Activated T-cell treated with anti-CD3 and anti-CD28 coated beads for 1 hour (primary cell): ENCODE results near the gene RC3H1.
"Not testable (repeated sequence)": the region's sequence is repeated elsewhere in the genome, so short reads cannot be mapped to it uniquely, and the experiment has no call there.

Experiments used
- DNase-seq: peaks from one replicate; pipeline ENCODE4 v3.0.0-alpha.2; 2020; ENCODE audit warnings: low read depth

Gene RC3H1, protein sequence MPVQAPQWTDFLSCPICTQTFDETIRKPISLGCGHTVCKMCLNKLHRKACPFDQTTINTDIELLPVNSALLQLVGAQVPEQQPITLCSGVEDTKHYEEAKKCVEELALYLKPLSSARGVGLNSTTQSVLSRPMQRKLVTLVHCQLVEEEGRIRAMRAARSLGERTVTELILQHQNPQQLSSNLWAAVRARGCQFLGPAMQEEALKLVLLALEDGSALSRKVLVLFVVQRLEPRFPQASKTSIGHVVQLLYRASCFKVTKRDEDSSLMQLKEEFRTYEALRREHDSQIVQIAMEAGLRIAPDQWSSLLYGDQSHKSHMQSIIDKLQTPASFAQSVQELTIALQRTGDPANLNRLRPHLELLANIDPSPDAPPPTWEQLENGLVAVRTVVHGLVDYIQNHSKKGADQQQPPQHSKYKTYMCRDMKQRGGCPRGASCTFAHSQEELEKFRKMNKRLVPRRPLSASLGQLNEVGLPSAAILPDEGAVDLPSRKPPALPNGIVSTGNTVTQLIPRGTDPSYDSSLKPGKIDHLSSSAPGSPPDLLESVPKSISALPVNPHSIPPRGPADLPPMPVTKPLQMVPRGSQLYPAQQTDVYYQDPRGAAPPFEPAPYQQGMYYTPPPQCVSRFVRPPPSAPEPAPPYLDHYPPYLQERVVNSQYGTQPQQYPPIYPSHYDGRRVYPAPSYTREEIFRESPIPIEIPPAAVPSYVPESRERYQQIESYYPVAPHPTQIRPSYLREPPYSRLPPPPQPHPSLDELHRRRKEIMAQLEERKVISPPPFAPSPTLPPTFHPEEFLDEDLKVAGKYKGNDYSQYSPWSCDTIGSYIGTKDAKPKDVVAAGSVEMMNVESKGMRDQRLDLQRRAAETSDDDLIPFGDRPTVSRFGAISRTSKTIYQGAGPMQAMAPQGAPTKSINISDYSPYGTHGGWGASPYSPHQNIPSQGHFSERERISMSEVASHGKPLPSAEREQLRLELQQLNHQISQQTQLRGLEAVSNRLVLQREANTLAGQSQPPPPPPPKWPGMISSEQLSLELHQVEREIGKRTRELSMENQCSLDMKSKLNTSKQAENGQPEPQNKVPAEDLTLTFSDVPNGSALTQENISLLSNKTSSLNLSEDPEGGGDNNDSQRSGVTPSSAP

DNA sequence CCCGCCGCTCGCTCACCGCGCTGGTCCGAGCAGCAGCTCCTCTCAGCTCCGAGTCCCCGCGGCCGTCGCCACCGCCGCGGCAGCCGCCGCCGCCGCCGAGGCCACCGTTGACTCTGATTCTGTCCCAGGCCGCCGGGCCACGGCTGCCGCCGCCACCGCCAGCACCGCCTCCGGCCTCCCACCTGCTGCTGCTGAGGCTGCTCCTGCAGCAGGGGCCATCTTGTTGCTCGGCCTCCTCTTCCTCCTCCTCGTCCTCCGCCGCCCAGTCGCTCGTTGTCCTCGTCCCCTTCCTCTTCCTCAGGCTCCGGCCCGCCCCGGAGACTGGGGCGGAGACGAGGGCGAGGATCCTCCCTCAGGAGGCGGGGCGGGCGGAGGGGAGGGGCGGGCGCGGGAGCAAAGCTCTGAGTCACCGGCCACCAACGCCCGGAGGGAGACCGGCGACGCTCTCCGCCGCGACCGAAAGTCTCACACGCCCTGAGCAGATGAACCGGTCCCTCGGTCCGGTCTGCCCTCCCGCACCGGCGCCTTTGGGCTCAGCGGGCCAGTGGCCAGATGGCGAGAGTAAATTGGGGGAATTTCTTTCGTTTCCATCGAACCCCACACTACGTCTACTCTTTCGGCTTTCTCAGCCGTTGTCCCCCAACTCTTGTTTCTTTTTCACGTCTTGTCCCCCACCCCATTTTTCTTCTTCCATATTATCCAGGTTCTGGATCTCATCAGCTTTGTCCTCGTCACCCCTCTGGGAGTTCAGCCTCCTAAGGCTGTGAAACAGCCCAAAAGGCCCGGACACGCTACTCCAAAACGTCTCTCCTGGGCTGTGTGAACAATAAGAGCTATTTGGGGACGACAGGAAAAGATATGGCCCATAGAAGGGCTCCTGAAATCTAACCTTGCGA lies at the start of gene RC3H1:
Gene RC3H1 (minus strand): TSS at position 278 of the 896 bp plus-strand sequence. CDS start 29,372 bp downstream, outside the sequence.
- peak; percentile 84 for DNase-seq

DNA sequence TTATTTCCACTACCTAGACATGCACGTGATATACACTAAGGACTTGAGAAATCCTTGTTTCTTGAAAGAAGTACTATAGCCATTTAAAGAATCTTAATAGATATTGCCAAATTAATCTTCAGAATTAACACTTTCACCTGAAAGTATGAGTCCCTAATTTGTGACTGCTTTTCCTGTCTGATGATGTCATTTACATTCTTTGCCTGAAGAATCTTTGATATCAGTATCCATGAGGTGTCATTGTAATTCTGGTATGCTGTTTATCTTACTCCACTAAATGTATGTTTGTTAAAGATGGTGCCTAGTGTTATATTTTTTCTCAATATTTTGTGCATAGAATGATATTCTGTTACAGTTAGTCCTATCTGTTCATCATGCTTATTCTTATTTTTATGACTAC lies 48.5 kb upstream of the RC3H1 start:
- no peak for DNase-seq

DNA sequence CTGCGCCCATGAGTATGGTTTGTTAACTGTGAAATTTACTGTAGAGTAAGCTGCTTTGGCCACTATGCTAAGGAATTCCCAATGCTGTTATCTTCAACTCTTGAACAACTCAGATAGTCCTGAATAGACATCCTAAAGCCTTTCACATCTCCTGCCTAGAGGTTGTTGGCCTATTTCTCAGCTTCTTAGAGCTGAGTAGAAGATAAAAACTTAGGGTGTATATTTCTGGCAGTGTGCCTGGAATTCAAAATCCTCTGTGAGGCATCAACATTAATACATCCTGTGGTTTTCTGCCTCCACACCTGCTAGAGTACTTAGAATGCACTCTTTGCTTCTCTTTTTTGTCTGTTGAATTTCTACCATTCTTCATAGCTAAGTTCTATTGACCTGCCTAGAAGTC lies 45.8 kb upstream of the RC3H1 start:
- DNase-seq = no peak

DNA sequence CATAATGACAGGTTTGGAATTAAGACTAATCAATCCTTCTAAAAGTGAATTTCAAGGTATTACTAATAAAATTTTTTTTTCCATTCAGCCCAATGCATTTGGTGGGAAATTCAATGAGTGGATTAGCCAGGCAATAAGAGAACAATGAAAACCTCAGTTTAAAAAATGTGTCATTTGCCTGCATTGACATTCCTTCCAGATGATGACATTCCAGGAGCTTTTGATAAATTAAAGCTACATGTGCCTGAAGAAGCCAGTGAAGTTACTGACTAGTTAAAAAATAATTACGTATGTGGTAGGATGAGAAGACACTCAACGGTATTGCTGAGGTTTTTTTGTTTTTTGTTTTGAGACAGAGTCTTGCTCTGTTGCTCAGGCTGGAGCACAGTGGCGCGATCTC lies 37.9 kb upstream of the RC3H1 start:
- no peak for DNase-seq

DNA sequence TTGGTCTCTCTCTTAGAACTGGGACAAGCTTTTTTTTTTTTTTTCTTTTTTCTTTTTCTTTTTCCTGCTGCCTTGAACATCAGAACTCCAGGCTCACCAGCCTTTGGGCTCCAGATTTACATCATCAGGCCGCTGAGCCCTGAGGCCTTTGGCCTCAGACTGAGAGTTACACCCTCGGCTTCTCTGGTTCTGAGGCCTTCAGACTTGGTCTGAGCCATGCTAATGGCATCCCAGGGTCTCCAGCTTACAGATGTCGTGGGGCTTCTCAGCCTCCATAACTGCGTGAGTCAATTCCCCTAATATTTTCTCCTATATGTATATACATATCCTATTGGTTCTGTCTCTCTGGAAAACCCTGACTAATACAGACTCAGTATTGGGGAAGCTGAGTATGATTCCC lies 36.5 kb upstream of the RC3H1 start:
- DNase-seq = no peak

DNA sequence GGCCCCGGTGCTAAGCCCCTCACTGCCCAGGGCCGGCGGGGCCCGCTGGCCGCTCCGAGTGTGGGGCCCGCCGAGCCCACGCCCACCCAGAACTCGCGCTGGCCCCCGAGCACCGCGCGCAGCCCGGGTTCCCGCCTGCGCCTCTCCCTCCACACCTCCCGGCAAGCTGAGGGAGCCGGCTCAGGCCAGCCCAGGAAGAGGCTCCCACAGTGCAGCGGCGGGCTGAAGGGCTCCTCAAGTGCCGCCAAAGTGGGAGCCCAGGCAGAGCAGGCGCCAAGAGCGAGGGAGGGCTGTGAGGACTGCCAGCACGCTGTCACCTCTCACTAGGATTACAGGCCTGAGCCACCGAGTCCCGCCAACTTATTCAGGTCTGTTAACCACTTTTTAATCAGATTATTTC lies 34.5 kb upstream of the RC3H1 start:
- not testable (repeated sequence) for DNase-seq

DNA sequence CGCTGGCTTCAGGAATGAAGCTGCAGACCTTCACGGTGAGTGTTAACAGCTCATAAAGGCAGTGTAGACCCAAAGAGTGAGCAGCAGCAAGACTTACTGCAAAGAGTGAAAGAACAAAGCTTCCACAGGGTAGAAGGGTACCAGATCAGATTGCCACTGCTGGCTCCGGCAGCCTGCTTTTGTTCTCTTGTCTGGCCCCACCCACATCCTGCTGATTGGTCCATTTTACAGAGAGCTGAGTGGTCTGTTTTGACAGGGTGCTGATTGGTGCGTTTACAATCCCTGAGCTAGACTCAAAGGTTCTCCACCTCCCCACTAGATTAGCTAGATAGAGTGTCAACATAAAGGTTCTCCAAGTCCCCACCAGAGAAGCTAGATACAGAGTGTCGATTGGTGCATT lies 33.6 kb upstream of the RC3H1 start:
- not testable (repeated sequence) for DNase-seq

DNA sequence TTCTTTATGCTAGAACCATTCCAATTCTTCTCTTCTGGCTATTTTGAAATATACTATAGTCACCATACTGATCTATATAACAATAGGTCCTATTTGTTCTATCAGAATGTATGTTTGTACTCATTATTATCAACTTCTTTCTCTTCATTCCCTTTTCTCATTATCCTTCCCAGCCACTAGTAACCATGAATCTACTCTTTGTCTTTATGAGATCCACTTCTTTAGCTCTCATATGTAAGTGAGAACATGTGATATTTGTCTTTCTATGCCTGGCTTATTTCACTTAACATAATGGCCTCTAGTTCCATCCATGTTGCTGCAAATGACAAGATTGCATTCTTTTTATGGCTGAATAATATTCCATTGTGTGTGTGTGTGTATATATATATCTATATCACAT lies 31.7 kb upstream of the RC3H1 start:
- no peak for DNase-seq

DNA sequence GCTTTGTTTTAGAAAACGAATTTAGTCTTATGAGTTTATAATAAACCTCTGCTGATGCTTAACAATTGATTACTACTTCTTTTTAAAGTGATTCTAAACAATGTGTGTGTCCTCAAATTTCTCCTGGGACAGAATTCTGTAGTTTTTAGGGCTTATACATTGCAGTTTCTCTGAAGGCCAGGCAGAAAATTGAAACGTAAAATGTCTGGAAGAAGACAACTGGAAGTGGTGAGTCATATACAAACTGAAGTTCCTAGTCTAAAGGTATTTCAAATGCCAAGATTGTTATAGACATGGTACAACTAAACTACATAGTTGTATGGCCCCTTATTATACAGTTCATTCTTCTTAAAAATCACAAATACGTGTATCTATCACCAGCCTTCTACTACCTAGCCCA lies 30.5 kb upstream of the RC3H1 start:
- no peak for DNase-seq

DNA sequence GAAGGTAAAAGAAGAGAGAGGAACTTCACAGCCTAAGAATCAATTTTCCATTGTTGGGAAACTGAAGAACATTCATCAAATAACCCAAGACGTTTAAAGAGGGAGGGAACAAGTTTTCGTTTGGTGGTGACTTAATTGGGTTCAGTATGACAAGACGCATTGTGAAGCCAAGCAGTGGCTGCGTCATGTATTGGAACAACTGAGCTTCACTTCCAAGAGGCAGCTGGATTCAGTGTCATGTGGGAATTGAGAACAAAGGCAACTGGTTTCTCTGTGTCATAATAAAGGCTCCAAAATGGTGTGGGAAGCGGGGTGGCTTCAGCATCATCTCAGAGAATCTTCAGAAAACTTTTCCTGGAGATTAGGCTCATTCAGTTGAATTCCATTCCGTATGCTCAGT lies 29.8 kb upstream of the RC3H1 start:
- DNase-seq = no peak

DNA sequence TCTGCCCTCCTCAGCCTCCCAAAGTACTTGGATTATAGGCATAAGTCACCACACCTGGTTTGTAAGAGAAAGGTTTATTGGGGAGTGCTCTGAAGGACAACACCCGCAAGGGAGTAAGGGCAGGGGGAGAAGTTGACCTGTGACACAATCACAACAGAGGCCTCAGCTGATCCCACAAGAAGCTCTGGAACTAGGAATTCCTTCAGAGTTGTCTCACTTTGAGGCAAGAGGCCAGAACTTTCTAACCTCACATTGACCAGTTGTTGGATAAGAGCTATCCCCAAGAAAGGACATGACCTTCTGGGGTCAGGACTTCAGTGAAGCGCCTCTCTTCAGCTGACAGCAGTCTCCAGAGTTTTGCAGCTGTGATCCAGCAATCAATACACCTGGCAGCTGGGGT lies 27.4 kb upstream of the RC3H1 start:
- no peak for DNase-seq

DNA sequence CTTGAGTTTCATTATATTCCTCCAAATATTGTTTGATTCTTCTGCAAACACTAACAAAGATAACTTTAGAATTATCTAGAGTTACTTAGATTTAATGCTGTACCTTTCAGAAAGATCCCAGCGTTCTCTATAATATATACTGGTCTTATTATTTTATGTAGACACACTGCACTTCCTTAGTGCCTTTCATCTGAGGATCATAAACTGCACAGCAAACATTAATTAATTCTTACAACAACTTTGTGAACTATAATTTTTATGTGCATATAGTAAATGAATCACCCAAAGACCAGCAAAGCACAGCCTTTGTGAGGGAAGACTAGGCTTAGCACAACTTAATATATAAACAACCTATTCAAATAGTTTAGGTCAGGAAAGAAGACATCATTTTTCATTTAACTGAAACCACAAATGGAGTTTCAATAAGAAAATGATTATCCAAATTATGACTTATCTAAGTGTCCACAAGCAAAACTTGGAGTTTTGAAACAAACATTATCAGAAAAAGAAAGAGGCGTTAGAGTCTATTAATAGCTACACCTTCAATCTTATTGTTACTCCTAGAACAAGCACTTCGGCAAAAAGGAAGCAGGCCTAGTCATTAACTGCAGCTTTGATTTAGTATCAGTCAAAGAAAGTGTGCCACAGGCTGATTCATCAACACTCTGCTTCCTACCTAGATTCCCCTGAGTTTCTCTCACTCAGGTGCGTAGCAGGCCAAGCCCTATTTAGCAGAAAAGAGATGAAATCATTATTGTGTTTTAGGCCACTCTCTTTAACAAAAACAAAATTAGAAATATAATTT lies 22.5 kb upstream of the RC3H1 start:
- DNase-seq = no peak

DNA sequence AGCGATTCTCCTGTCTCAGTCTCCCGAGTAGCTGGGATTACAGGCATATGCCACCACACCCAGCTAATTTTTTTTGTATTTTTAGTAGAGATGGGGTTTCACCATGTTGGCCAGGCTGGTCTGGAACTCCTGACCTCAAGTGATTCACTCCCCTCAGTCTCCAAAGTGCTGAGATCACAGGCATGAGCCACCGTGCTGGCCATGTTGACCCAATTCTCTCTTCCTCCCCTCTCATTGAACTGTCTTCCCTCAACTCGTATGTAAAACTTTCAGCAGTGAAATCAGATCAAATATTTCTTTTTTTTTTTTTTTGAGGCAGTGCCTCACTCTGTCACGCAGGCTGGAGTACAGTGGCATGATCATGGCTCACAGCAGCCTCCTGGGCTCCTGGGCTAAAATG lies 20.4 kb upstream of the RC3H1 start:
- DNase-seq = not testable (repeated sequence)

DNA sequence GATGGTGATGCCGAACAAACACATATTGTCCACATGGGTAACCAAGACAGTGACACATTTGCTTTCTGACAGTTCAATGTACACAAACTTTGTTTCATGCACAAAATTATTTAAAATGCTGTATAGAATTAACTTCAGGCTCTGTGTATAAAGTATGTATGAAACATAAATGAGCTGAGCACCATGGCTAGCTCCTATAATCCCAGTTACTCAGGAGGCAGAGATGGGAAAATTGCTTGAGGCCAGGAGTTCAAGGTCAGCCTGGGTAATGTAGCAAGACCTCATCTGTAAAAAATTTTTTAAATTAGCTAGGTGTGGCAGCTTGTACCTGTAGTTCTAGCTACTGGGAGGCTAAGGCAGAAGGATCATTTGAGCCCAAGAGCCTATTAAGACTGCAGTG lies 19.2 kb upstream of the RC3H1 start:
- no peak for DNase-seq

DNA sequence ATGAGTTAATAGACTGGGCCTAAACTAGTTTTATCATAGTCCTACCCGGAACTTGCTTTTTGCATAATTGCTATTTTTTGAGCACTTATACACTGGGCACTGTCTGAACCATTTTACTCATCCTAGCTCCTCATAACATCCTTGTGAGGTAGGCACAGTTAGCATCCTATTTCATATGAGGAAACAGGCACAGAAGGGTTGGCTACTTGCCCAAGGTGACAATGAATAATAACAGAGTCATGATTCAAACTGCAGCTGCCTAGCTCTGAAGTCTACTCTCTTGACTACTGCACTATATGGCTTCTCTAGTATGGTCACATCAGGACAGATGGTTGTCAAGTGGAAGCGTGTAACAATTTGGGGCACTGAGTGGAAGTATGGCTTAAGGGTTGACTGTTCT lies 18.2 kb upstream of the RC3H1 start:
- DNase-seq = no peak

DNA sequence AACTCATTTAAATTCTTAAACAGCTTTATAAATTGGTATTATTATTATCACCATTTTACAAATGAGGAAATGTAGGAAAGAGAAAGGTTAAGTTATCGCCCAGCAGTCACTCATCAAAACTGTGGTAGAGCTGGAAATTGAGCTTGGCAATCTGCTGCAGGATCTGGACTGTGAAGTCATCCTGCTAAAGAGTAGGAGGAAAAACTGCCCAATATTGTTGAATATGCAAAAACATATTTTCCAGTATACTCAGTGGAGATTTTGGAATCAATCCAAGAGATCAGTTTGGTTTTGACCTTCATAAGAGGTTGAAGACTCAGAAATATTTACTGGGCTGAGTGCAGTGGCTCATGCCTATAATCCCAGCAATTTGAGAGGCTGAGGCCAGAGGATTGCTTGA lies 16.9 kb upstream of the RC3H1 start:
- no peak for DNase-seq

DNA sequence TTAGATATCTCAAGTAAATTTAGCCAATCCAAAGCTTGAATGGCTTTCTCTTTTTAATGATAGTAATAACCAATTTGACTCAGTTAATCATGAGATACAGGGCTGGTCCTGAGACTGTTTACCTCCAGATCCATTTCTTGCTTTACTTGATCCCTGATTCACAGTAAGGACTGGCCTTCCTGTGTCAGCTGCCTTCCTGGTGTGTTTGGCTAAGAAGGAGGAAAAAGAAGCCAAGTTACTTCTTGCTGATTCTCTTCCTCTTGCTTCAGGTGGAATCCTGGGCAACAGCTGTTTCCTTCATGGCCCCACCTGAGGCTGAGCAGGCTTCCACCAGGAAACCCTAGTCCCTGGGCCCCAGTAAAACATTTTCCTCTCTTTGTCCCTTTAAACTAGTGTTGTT lies 14.6 kb upstream of the RC3H1 start:
- DNase-seq = no peak

DNA sequence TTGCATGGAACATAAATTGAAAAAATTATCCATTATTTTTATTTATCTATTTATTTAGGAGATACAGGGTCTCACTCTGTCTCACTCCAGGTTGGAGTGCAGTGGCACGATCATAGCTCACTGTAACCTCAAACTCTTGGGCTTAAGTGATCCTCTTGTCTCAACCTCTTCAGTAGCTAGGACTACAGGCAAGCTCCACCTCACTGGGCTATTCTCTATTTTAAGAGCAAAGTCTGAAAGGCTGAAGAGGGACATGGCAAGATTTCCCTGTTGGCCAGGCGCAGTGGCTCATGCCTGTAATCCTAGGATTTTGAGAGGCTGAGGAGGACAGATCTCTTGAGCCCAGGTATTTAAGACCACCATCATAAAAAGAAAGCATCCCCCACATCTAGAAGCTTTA lies 14.0 kb upstream of the RC3H1 start:
- no peak for DNase-seq

DNA sequence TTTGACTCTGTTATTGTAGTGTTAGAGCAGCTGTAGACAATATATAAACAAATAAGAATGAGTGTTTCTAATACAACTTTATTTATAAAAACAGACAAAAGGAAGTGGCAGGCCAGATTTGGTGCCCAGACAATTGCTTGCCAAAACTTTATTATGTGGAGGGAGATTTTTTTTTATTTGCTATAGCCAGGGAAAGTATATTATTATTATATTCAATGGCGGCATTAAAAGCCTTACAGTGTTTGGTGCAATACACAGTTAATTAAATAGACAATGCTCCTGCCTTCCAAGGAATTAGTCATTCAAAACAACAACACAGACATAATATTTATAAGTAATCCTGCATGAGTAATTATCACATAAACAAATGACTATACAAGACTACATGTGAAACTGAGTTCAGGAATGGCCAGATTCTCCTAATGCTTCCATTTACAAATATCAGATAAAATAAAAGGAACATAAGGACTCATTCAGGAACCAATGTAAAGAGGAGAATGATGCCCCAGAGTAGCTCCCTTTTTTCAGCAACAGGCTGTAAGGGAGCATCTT lies 10.6 kb upstream of the RC3H1 start:
- no peak for DNase-seq

DNA sequence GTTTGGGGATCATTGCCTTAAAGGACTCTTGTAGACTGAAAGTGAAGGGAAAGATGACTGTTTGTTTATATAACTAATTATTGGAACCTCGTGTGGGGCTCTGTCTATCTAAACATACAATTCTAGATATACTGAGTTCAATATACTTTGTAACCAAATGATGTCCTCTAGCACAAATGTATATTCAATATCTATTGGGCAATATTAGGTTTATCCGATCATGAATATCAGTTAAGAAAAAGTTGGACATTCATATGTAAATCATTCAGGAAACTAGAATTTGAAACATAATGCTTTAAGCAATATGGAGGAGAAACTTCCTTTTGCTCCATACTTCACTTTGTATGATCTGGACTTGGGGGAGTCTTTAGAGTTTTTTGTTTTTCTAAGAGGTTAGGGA lies 8.9 kb upstream of the RC3H1 start:
- DNase-seq = no peak

DNA sequence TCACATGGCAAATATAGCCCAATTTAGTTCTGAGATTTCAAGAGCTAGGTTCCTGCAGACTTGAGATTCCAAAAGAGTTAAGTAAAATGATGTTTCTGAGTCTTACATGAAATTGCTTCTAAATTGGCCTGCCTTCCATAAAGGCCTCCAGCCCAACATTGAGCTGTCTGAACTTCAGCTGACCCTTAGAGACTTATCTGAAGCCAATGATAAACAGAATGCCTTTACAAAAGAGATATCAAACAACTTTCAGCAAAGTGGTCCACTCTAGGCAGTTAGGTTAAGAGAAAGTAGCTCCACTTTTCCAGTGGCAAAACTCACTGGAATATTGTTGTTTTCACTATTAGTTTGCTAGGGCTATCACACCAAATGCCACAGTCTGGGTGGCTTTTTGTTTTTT lies 6.3 kb upstream of the RC3H1 start:
- DNase-seq = no peak
